ENCODE data around the gene GRB10. TPM values are rescaled to one million over a fixed set of nuclear protein-coding genes. Genes with fewer than 3 reads are reported as not detected.

The GRB10 gene
- total and polyA plus RNA-seq, 3 donors from 2014 or later, result 54.0 to 81.9 (median 57.7) TPM

DNA sequence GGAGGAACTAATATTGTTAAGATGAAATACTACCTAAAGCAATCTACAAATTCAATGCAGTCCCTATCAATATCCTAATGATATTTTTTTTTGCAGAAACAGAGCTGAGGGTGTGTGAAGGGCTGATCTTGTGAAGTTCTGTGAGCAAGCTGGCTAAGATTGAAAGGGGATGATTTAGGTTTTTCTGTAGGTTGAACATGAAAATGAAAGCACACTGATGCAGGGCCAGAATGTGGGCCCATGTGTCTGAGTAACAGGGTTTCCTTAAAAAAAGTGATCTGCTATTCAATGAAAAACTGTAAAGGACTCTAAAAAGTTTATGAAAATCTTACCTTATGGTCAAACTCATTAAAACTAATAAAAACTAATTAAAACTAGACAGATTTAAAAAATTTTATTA lies 47.4 kb downstream of the GRB10 start:
- H3K27me3 ChIP-seq, result no peaks in the 10 kb centered on the region
- H3K27ac ChIP-seq, result no peak overlapping the region
- no peak for TF ChIP-seq POLR2A (IDR thresholded peaks at IDR 0.05)
- TF ChIP-seq, protein P1, sequence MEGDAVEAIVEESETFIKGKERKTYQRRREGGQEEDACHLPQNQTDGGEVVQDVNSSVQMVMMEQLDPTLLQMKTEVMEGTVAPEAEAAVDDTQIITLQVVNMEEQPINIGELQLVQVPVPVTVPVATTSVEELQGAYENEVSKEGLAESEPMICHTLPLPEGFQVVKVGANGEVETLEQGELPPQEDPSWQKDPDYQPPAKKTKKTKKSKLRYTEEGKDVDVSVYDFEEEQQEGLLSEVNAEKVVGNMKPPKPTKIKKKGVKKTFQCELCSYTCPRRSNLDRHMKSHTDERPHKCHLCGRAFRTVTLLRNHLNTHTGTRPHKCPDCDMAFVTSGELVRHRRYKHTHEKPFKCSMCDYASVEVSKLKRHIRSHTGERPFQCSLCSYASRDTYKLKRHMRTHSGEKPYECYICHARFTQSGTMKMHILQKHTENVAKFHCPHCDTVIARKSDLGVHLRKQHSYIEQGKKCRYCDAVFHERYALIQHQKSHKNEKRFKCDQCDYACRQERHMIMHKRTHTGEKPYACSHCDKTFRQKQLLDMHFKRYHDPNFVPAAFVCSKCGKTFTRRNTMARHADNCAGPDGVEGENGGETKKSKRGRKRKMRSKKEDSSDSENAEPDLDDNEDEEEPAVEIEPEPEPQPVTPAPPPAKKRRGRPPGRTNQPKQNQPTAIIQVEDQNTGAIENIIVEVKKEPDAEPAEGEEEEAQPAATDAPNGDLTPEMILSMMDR (IDR thresholded peaks at IDR 0.05), result no peak

DNA sequence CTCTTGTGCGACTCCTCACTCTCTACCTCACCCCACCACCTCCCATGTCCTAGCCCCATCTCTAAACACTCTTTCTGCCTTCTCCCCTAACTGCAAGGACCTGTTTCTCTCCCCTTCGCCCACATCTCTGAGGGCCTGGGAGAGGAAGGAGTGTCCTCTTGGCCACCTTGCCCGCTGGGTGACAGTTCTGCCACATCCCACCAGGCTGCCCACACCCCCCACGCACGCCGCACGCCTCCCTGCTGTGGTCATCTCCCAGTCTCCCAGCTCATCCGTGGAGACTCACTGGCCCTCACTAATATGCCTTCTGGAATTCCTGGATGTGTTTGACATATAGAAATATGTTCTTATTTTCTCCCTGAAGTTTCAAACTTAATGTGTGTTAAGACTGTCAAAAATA lies 48.5 kb downstream of the GRB10 start:
- intact Hi-C loops (cut with DNase I; ENCODE audit: low total_unique reads), result no loop called here
- H3K27ac ChIP-seq, result no peak overlapping the region
- H3K4me1 ChIP-seq, result no peaks in the 10 kb centered on the region
- no peaks in the 10 kb centered on the region for H3K9me3 ChIP-seq
- no peaks in the 10 kb centered on the region for H3K27me3 ChIP-seq
- TF ChIP-seq POLR2A (IDR thresholded peaks at IDR 0.05), result no peak
- no peak overlapping the region for H3K4me3 ChIP-seq
- DNase-seq, result no peak
- no peaks in the 10 kb centered on the region for H3K36me3 ChIP-seq (ENCODE audit: low read depth, missing control alignments)
- WGBS, 2 donors, result 93 to 95% methylated on average over 8 of the region's 8 CpGs

More for the DNA sequence above, 47.4 kb downstream of the GRB10 start:
- H3K4me3 ChIP-seq, result no peak overlapping the region
- no peaks in the 10 kb centered on the region for H3K36me3 ChIP-seq (ENCODE audit: low read depth, missing control alignments)
- H3K9me3 ChIP-seq, result no peaks in the 10 kb centered on the region
- H3K4me1 ChIP-seq, result no peaks in the 10 kb centered on the region
- intact Hi-C loops (cut with DNase I; ENCODE audit: low total_unique reads), result no loop called here
- DNase-seq, result no peak

DNA sequence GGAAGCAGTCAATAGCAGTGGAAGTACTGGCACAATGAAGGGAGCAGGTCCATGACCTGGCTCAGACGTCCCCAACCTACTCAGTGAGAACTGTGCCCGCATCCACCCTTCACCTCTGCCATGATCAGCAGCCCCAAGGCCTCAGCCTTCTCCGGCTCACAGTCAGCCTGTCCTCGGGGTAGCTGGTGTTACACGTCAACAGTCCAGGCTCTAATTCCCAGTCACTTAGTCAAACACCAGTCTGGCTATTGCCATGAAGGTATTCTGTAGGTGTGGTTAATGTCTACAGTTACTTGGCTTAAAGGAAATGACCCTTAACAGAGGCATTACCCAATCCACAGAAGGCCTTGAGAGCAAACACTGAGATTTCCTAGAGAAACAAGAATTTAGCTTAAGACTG lies 49.1 kb downstream of the GRB10 start:
- intact Hi-C loops (cut with DNase I; ENCODE audit: low total_unique reads), result no loop called here
- no peaks in the 10 kb centered on the region for H3K27me3 ChIP-seq
- H3K4me3 ChIP-seq, result no peak overlapping the region
- H3K27ac ChIP-seq, result no peak overlapping the region
- no peak for DNase-seq
- WGBS, 2 donors, result 83 to 88% methylated on average over 1 to 5 of the region's 5 CpGs
- TF ChIP-seq, protein P1 (IDR thresholded peaks at IDR 0.05), result no peak
- no peak for TF ChIP-seq POLR2A (IDR thresholded peaks at IDR 0.05)
- H3K4me1 ChIP-seq, result no peaks in the 10 kb centered on the region
- no peaks in the 10 kb centered on the region for H3K9me3 ChIP-seq
- no peaks in the 10 kb centered on the region for H3K36me3 ChIP-seq (ENCODE audit: low read depth, missing control alignments)

- no peaks in the 10 kb centered on the region for H3K4me1 ChIP-seq
- H3K27me3 ChIP-seq, result no peaks in the 10 kb centered on the region
- DNase-seq, result no peak
- H3K9me3 ChIP-seq, result no peaks in the 10 kb centered on the region
- no peaks in the 10 kb centered on the region for H3K36me3 ChIP-seq (ENCODE audit: low read depth, missing control alignments)
- TF ChIP-seq, protein P1 (IDR thresholded peaks at IDR 0.05), result no peak
- no peak for TF ChIP-seq POLR2A (IDR thresholded peaks at IDR 0.05)
- intact Hi-C loops (cut with DNase I; ENCODE audit: low total_unique reads), result no loop called here
- no peak overlapping the region for H3K4me3 ChIP-seq
- H3K27ac ChIP-seq, result no peak overlapping the region
- WGBS, 2 donors, result 95 to 96% methylated on average over 19 to 21 of the region's 21 CpGs
These were observed 50.8 kb downstream of the GRB10 start for GRCh38 chr7:50731703-50732582.

DNA sequence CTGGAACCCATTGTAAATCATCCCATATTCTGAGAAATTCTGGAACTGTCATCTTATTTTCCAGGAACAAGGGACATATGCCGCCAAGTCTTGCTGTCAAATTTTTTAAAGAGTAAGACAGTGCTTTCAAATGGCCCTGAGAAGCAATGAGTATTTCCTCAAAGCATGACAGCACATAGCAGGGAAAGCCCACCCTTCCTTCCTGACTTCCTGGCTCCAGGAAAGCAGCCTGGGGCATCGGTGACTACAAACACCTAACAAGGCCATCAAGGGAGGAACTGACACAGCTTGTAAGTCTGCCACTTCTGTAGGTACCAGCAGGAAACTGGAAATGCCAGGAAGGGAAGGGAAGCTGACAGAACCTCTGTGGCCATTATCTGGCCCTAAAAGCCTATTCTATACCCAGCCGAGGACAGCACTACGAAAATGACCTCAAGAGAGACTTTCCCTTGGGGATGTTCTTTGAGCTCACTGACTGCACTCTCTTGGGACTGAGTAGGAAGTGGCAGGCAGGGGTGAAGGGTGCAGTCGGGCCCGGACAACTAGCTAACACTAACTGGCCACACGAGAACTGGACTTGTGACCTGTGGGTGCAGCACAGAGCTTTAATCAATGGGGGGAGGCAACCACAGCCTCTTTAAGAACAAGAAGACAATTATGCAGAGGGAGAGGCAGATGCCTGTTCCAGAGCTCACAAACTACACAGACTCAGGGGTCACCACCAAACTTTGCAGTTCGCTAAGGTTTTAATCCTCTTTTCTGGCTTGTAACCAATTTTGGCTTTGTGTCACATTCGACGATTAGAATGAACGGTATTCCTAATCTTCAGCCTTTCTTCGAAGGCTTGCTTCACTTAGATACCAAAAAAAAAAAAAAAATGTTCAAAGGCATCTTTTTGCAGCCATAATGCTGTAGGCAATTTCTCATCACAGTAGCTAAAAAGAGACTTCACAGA lies 52.0 kb downstream of the GRB10 start:
- Histone ChIP-seq H3K9me3 (no peaks in the 10 kb centered on the region), H3K27me3 (no peaks in the 10 kb centered on the region), H3K4me3 (no peak overlapping the region), H3K27ac (no peak overlapping the region), H3K36me3 (ENCODE audit: low read depth, missing control alignments) (no peaks in the 10 kb centered on the region), H3K4me1 (peaks cover 6% of the 10 kb centered on the region)
- no peak for DNase-seq
- TF ChIP-seq POLR2A (IDR thresholded peaks at IDR 0.05), result no peak
- TF ChIP-seq, protein P1 (IDR thresholded peaks at IDR 0.05), result no peak
- intact Hi-C loops (cut with DNase I; ENCODE audit: low total_unique reads), result no loop called here
- 66 to 80% methylated on average over 12 of the region's 12 CpGs for WGBS, 2 donors

Data from testis (tissue), 3 donors.